RWPE1 (cell line): ENCODE measurements around the gene XRCC1.

Experiments used
- CTCF ChIA-PET: fragments of 350-600 bp; sonication (Branson Sonifier 250); formaldehyde crosslinking; extraction: SDS; loops from one replicate; lab custom pipeline; 2021; lab: Yijun Ruan, JAX
- POLR2A ChIA-PET: fragments of 400-600 bp; formaldehyde crosslinking; extraction: SDS; loops from one replicate; lab custom pipeline; 2020; ENCODE audit warnings: antibody characterized with exemption; ENCODE audit not compliant: low non-redundant PET; lab: Yijun Ruan, JAX
- DNase-seq: peaks from one replicate; pipeline ENCODE4 v3.0.0; 2012; ENCODE audit warnings: low spot score
- H3K27ac ChIP-seq: fragments of 450-650 bp; 2 replicates; pipeline ENCODE4 v1.5.1; 2017
- CTCF ChIP-seq: fragments of 450-650 bp; conservative IDR thresholded peaks from 2 replicates; pipeline ENCODE4 v1.5.1; 2017; ENCODE audit warnings: low read depth, mild to moderate bottlenecking

Gene XRCC1

GRCh38 chr19:43504426-43505185 lies 70.7 kb downstream of the XRCC1 start, which contains the start of gene PHLDB3:
PHLDB3 (minus strand) TSS chr19:43504746; CDS start chr19:43504118, 628 bp downstream.
- DNase-seq, result no peak
- TF ChIP-seq CTCF, result no peak
- peak within 1 kb of the TSS; percentile 87 for H3K27ac ChIP-seq
- ChIA-PET CTCF (interaction anchor here (0.8 to 2.9 kb wide), 3 partner anchors 15 to 72 kb away, joined by 3 to 9 read pairs (median 9); no protein-coding TSS in a partner anchor), POLR2A (no interaction called here)

- TF ChIP-seq CTCF, result no peak
- peak; percentile 94 for DNase-seq
- H3K27ac ChIP-seq, result peak overlapping the region; percentile 87
- ChIA-PET POLR2A (interaction anchor here (0.5 to 0.6 kb wide), 2 partner anchors 21 to 29 kb away, joined by 3 to 4 read pairs; no protein-coding TSS in a partner anchor), CTCF (interaction anchor here (0.8 to 2.9 kb wide), 3 partner anchors 16 to 71 kb away, joined by 3 to 9 read pairs (median 9); no protein-coding TSS in a partner anchor)
Observed at GRCh38 chr19:43503501-43504425, 71.6 kb downstream of the XRCC1 start.

- no peak for DNase-seq
- POLR2A ChIA-PET, result no interaction called here
- CTCF ChIA-PET, result interaction anchor here (0.6 to 2.9 kb wide), 2 partner anchors 17 to 19 kb away, joined by 3 to 9 read pairs; no protein-coding TSS in a partner anchor
- no peak overlapping the region for H3K27ac ChIP-seq
- no peak for TF ChIP-seq CTCF
Observed at GRCh38 chr19:43502419-43502976, 72.8 kb downstream of the XRCC1 start.

- no peak for TF ChIP-seq CTCF
- no peak overlapping the region for H3K27ac ChIP-seq
- DNase-seq, result no peak
- ChIA-PET POLR2A (no interaction called here), CTCF (interaction anchor here (0.6 kb wide), 1 partner anchor 19 kb away, joined by 3 read pairs; no protein-coding TSS in a partner anchor)
Observed at GRCh38 chr19:43501661-43502418, 73.5 kb downstream of the XRCC1 start.

- no peak for DNase-seq
- peak overlapping the region; percentile 3; the same call in 1 of the 2 replicates for H3K27ac ChIP-seq
- ChIA-PET CTCF (no interaction called here), POLR2A (no interaction called here)
- no peak for TF ChIP-seq CTCF
Observed at GRCh38 chr19:43499042-43499441, 76.3 kb downstream of the XRCC1 start.
